Measurements from ENCODE around the gene PAPPA2.

The PAPPA2 gene

GRCh38 chr1:176778056-176778455, 315.1 kb downstream of the PAPPA2 start:
- TF ChIP-seq CTCF (conservative IDR thresholded peaks at IDR 0.05; ENCODE audit: low read depth) = no peak
- CTCF ChIA-PET = interaction anchor here (0.7 to 1.3 kb wide), 2 partner anchors 9 to 1163 kb away, joined by 3 read pairs; no protein-coding TSS in a partner anchor
- H3K27ac ChIP-seq = no peak overlapping the region
- POLR2A ChIA-PET (ENCODE audit: low non-redundant PET) = no interaction called here
- DNase-seq (ENCODE audit: low spot score) = no peak

DNA sequence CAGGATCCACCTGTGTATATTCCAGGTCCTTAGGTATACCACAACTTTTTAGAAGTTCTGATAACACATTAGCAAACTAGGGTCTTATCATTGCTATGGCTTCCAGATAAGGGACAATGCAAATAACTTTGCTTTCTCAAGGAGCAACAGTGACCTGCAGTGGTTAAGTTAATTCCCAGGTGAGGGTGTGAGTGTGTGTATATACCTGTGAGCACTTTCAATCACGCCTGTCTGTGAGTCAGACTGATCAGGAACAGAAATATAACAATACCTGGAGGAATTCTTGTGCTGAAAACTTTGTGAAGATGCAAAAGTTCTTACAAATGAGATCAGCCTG, 317.0 kb downstream of the PAPPA2 start:
- CTCF ChIA-PET = no interaction called here
- no peak overlapping the region for H3K27ac ChIP-seq
- no peak for DNase-seq (ENCODE audit: low spot score)
- POLR2A ChIA-PET (ENCODE audit: low non-redundant PET) = no interaction called here
- TF ChIP-seq CTCF (conservative IDR thresholded peaks at IDR 0.05; ENCODE audit: low read depth) = no peak

GRCh38 chr1:176783309-176783708, 320.3 kb downstream of the PAPPA2 start:
- TF ChIP-seq CTCF (conservative IDR thresholded peaks at IDR 0.05; ENCODE audit: low read depth) = no peak
- ChIA-PET CTCF (no interaction called here), POLR2A (ENCODE audit: low non-redundant PET) (no interaction called here)
- no peak for DNase-seq (ENCODE audit: low spot score)
- no peak overlapping the region for H3K27ac ChIP-seq

- no peak for TF ChIP-seq CTCF (conservative IDR thresholded peaks at IDR 0.05; ENCODE audit: low read depth)
- no peak for DNase-seq (ENCODE audit: low spot score)
- no peak overlapping the region for H3K27ac ChIP-seq
- ChIA-PET CTCF (interaction anchor here (0.7 kb wide), 1 partner anchor 587 kb away, joined by 3 read pairs; no protein-coding TSS in a partner anchor), POLR2A (ENCODE audit: low non-redundant PET) (no interaction called here)
Measured at GRCh38 chr1:176785056-176785455, 322.1 kb downstream of the PAPPA2 start.

DNA sequence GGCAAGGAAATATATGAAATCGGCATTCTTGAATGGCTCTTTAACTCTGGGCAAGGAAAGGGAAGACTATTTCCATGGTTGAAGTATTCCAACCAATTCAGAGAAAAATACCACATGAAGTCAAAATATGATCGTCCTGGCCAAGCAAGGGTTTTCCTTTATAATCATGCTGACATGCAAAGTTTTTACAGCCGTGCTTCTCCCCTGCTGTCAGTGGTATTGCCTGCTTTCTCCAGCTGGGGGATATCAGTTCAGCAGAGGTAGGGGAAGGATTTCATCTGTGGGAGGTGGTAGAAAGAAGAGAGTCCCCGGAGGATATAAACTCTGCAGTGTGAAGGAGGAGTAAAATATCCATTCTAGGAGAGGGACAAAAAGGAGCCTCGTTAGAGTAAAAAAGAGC, 322.8 kb downstream of the PAPPA2 start:
- ChIA-PET CTCF (no interaction called here), POLR2A (ENCODE audit: low non-redundant PET) (no interaction called here)
- no peak for DNase-seq (ENCODE audit: low spot score)
- no peak overlapping the region for H3K27ac ChIP-seq
- no peak for TF ChIP-seq CTCF (conservative IDR thresholded peaks at IDR 0.05; ENCODE audit: low read depth)

GRCh38 chr1:176786274-176786673, 323.3 kb downstream of the PAPPA2 start:
- no peak for TF ChIP-seq CTCF (conservative IDR thresholded peaks at IDR 0.05; ENCODE audit: low read depth)
- no peak for DNase-seq (ENCODE audit: low spot score)
- CTCF ChIA-PET = no interaction called here
- no peak overlapping the region for H3K27ac ChIP-seq
- POLR2A ChIA-PET (ENCODE audit: low non-redundant PET) = no interaction called here

GRCh38 chr1:176789571-176790090, 326.7 kb downstream of the PAPPA2 start:
- no peak overlapping the region for H3K27ac ChIP-seq
- TF ChIP-seq CTCF (conservative IDR thresholded peaks at IDR 0.05; ENCODE audit: low read depth) = no peak

More at GRCh38 chr1:176789571-176790090, 326.7 kb downstream of the PAPPA2 start:
- DNase-seq (ENCODE audit: low spot score) = no peak
- POLR2A ChIA-PET (ENCODE audit: low non-redundant PET) = no interaction called here
- CTCF ChIA-PET = no interaction called here

All from RWPE1 (cell line).